Kidney glomerular epithelial cell (primary cell): Measurements from ENCODE around the gene MILR1.

Experiments
- DNase-seq: peaks from one replicate; lab custom pipeline; 2025; lab: John Stamatoyannopoulos, UW

The MILR1 gene

DNA sequence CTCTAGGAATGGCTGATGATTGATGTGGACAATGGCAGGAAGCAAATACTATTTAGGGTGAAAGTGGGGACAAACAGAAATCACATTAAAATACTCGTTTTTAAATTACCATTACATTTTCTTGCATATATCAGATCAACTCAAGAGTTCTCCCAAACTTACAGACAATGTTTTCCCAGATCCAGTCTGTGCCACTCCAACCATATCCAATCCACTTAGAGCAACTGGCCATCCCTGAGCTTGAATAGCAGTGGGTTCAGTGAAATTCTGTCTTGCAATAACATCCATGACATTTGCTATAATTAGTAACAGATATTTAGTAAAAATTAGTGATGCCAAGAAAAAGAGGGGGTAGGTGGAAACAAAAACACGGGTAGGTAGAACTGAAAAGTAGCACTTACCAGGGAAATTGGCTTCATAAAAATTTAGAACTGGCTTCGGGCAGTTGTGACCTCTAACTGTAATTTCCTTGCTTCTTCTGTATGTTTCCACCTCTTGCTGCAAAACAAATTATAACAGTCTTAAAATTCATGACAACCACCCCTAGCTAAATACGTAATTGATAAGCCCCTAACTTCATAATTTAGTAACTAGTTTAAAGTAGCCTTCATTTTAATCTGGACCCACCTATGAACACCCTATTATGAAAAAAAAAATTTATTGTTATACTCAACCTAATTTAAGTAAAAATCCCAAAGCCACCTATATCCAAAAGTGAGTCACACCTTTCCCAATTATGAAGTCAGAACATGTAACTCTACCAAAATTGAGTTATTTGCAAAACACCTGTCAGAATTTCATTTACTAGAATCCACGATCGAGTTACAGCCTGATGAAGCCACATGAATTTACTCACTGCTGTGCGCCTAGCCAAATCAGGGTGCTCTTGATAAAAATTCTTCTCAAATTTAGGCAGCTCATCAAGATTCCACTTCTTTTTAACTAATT is 55.2 kb downstream of the MILR1 start:
- DNase-seq = no peak

DNA sequence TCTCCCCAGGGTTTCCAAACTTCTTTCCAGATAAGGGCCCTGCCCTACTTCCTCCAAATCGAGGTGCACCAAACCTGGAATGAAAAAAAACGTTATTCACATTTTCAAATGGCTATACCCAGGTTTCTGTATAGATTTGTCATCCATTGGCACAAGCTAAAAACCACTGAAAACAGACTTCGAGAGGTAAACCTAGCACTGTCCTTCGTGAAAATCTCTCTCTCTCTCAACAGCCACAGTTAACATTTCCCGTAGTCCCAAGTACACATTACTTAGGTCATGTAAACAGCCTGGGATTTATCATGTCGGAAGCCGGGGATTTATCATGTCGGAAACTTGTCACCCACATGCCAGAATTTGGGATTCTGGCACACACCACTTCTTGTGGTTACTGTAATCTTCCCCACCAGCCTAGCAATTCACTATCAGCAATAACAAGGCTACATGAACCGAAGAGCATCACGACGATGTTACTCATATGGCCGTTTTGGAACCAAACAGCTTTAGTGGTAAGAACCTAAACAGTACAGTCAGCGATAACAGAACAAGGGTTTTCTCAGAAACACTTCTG is 55.9 kb downstream of the MILR1 start:
- no peak for DNase-seq

DNA sequence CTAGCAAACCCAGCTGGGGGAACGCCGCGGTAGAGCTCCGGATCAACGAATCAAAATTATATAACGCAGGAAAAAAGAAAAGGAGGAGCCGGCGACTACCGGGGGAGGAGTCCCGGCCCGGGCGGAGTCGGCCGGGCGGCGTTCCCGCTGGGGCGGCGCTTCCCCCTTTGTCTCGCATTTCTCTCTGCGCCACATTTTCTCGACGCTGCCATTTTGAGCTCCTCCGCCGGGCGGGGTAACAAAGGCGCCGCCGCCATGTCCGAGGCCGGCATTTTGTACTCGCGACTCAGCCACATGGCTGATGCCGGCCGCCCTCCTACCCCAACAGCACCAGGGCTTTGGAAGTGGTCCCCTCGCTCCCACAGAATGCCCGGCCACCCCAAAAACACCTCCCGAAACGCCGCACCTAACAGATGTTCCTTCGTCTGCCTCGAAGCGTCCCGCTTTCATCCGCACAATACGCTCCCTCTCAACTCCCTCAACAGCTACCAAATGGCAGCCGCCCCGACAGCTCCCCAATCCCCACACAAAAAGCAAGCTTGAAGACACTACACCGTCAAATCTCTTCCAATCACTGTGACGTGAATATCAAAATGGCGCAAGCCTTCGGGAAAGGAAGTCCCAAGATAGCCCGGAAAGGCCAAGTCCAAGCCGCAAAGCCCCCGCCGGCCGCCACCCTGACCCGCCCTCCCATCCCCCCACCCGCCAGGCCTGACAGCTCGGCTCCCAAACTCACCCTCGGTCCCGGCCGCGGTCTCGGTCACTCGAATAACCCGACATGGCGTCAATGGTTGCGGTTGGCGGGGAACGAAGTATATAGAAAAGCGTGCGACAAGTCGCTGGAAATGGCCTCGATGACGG is 56.7 kb downstream of the MILR1 start:
- DNase-seq = peak; percentile 69

GRCh38 chr17:64506201-64506575 is 57.3 kb downstream of the MILR1 start, which contains the start of gene DDX5:
TSS of gene DDX5 (minus strand) at chr17:64506289. CDS start at chr17:64506119, 170 bp downstream.
- DNase-seq = peak; percentile 98

GRCh38 chr17:64506576-64507412 is 57.9 kb downstream of the MILR1 start, which contains the start of gene CEP95:
TSS of gene CEP95 (plus strand) at chr17:64506977. CDS start at chr17:64507098, 121 bp downstream.
- DNase-seq = no peak

GRCh38 chr17:64507413-64507782 is 58.5 kb downstream of the MILR1 start:
- DNase-seq = peak; percentile 63

GRCh38 chr17:64508683-64509082 is 59.8 kb downstream of the MILR1 start:
- no peak for DNase-seq

DNA sequence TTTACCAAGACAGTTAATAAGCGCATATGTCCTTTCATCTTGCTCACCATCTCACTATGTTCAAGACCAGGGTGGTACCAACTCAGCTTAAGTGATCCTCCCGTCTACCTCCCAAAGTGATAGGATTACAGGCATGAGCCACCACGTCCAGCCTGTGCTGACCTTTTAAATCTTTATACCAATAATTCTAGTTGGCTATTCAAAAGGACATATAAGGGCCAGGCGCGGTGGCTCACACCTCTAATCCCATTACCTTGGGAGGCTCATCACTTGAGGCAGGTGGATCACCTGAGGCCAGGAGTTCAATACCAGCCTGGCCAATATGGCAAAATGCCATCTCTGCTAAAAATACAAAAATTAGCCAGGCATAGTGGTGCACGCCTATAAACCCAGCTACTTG is 60.3 kb downstream of the MILR1 start:
- no peak for DNase-seq

DNA sequence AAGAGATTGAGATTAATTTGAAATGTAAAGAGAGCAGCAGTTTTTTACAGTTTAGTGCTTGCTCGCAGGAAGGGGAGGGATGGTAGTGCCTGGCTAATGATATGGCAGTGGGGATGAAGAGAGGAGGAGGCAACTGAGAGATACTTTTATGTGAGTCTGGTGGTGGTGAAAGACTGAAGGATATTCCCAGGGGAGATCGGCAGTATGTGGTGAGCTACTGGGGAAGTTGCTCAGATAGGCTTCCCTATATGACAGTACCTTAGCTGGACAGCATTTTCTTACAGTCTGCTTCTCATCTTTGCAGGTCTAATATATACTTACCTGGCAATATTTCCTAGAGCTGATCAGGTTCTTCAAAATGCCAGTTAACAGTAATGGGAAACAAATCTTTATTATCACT is 66.5 kb downstream of the MILR1 start:
- no peak for DNase-seq

DNA sequence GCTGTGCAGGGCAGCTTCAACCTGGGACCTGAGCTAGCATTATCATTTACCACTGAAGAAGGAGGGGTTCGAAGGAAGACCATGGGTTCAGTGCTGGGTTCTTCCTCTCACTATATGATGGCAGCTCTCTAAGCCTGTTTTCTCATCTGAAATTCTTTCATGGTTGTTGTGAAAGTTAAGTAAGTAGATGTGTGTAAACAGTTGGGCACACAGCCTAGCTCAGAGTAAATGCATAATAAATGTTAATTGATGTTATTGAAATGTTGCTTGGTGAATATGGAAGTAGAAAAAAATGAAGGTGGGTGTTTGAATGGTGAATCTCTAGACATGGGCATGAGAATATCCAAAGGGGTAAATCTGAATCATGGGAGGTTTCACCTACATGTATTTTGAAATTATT is 66.9 kb downstream of the MILR1 start:
- no peak for DNase-seq
